GM18873 (cell line): ENCODE measurements around the gene AP1M2.
A peak's percentile ranks its signal among the peaks of the same experiment; 100 is the strongest.
"Not testable (repeated sequence)": the region's sequence is repeated elsewhere in the genome, so short reads cannot be mapped to it uniquely, and the experiment has no call there.

Experiments
- ATAC-seq: cut with Tn5 transposase; IDR thresholded peaks from one replicate; pipeline ENCODE4 v1.9.1; 2021; ENCODE audit warnings: mild to moderate bottlenecking, moderate library complexity, moderate number of reproducible peaks; ENCODE audit not compliant: unreplicated experiment, low FRiP score

AP1M2 gene

DNA sequence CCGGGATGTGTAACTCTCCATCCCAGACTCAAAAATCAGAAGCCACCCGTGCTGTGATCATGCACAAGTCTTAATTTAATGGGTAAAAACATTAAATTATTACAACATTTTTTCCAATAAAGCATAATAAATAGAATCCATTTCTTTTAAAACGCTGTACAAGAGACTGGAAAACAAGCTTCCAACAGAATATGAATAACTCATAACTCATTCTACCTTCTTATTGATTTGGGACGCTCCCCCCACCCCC, 20.8 kb downstream of the AP1M2 start:
- no peak for ATAC-seq

- ATAC-seq, result peak; percentile 50
Observed at GRCh38 chr19:10565567-10566407, 21.3 kb downstream of the AP1M2 start, which contains the start of gene KRI1. TSS of gene KRI1 (minus strand) at chr19:10566010. CDS start at chr19:10565999, 11 bp downstream.

GRCh38 chr19:10565028-10565566, 22.0 kb downstream of the AP1M2 start:
- no peak for ATAC-seq

- ATAC-seq, result no peak
Observed at GRCh38 chr19:10562609-10563008, 24.5 kb downstream of the AP1M2 start.

GRCh38 chr19:10560154-10560553, 27.0 kb downstream of the AP1M2 start:
- ATAC-seq, result no peak

- ATAC-seq, result no peak
Observed at GRCh38 chr19:10557603-10558197, 29.4 kb downstream of the AP1M2 start.

GRCh38 chr19:10555610-10555973, 31.5 kb downstream of the AP1M2 start:
- no peak for ATAC-seq

GRCh38 chr19:10554760-10555609, 32.1 kb downstream of the AP1M2 start:
- ATAC-seq, result no peak

- ATAC-seq, result peak; percentile 61
Observed at GRCh38 chr19:10553943-10554381, 33.1 kb downstream of the AP1M2 start.

DNA sequence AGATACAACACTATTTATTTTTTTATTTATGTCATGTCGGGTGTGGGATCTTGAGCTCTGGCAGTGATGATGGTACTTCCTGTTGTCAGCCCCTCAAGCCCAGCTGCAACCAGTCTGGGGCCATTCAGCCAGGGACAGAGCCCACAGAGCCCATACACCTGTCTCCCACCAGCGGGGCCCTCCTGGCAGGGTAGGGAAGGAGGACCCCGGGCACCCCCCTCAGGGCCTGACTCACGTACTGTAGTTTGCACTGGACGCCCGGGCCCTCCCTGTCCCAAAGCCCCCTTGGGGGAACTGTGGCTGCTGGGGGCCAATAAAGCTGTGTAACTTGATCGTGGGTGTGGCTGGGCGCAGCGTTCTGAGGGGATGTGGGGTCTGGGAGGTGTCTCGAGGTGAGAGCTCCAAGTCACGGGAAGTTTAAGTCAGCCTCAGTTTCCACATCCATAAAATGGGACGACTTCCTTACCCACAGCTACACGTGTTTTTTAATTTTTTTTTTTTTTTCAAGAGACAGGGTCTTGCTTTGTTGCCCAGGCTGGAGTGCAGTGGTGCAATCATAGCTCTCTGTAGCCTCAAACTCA, 33.9 kb downstream of the AP1M2 start:
- no peak for ATAC-seq

DNA sequence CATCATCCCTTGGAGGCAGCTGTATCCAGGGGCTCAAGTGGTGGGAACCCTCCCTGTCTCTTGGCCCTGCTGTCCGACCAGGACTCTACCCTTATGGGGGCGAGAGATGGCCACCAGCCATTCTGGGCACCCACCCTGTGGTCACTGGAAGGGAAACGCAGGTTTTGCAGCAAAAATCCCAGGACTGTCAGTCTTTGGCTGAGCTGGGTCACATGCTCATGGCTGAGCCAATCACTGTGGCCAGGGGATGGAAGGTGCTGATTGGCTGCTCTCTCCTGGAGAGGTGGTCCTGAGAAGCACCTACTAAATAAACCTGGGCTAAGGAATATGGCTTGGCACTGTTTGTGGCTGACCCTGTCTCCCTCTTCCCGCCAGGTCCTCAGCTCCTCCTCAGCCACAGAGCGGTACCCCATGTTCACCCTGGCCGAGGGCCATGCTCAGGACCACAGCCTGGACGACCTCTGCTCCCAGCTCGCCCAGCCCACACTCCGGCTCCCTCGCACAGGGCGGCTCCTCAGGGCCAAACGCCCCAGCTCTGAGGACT, 34.5 kb downstream of the AP1M2 start:
- ATAC-seq, result no peak

- no peak for ATAC-seq
Observed at GRCh38 chr19:10551698-10552301, 35.3 kb downstream of the AP1M2 start.

DNA sequence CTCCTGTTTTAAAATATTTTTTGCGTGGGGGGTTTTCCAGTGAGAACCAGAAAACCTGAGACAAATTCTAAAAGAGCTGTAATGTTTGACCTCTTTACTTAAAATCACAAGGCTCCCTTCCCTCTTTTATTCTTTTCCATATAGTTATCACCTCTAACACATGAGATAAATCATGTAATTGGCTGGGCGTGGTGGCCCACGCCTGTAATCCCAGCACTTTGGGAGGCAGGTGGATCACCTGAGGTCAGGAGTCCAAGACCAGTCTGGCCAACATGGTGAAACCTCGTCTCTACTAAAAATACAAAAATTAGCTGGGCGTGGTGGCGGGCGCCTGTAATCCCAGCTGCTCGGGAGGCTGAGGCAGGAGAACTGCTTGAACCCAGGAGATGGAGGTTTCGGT, 36.1 kb downstream of the AP1M2 start:
- not testable (repeated sequence) for ATAC-seq

- no peak for ATAC-seq
Observed at GRCh38 chr19:10550336-10550735, 36.8 kb downstream of the AP1M2 start.

DNA sequence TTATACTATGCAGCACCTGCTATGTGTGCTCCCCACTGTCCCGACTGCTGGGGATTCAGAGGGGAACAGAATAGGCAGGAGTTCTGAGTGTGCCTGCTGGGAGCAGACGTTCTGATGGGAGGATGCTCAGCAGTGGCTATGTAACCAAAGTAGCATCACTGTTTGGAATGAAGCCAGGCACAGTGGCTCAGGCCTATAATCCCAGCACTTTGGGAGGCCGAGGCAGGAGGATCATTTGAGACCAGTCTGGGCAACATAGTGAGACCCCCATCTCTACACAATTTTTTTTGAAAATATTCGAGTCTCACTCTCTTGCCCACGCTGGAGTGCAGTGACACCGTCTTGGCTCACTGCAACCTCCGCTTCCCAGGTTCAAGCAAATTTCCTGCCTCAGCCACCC, 37.4 kb downstream of the AP1M2 start:
- no peak for ATAC-seq

GRCh38 chr19:10548746-10549276, 38.3 kb downstream of the AP1M2 start:
- no peak for ATAC-seq

DNA sequence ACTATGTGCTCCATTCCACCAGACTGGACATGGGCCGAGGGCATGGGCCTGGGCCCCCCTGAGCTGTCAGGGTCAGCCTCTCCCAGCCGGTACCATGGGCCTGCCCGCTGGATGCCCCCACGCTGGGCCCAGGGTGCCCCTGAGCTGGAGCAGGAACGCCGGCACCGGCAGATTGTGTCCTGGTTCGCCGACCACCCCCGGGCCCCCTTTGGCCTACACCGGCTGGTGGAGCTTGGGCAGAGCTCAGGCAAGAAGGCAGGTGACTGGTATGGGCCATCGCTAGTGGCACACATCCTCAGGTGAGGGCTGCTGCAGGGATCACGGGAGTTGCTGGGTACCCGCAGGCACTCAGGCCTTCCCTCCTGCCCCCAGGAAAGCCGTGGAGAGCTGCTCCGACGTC, 40.3 kb downstream of the AP1M2 start:
- ATAC-seq, result no peak

- no peak for ATAC-seq
Observed at GRCh38 chr19:10544753-10545251, 42.3 kb downstream of the AP1M2 start.

GRCh38 chr19:10544242-10544752, 42.8 kb downstream of the AP1M2 start:
- no peak for ATAC-seq
